K562 (cell line): ENCODE data around the gene SEC24C. TPM values are rescaled to one million over a fixed set of nuclear protein-coding genes. Genes with fewer than 3 reads are reported as not detected.

Experiments used
- ARID3B ChIP-seq: fragments of 250-450 bp; sonication (Bioruptor Pico); IDR thresholded peaks from 2 replicates; pipeline ENCODE4 v1.4.0; 2020; ENCODE audit warnings: borderline replicate concordance
- BRF2 ChIP-seq: IDR thresholded peaks from 3 replicates; pipeline ENCODE4 v1.6.1; 2011; ENCODE audit warnings: borderline replicate concordance, mild to moderate bottlenecking; ENCODE audit not compliant: insufficient read length, insufficient read depth
- E2F5 ChIP-seq: sonication (generic); formaldehyde crosslinking; IDR thresholded peaks from 2 replicates; pipeline ENCODE4 v1.8.0; 2022; ENCODE audit warnings: mild to moderate bottlenecking, missing genetic modification reagents
- RAD21 ChIP-seq, 2 experiments: fragments of 250-450 bp in 1 of 2; fragments of 450-650 bp in 1 of 2; sonication (Bioruptor Pico) in 1 of 2; formaldehyde crosslinking in 1 of 2; IDR thresholded peaks in 1 of 2; conservative IDR thresholded peaks in 1 of 2; 2 replicates each; pipeline versions ENCODE4 v1.4.0 to v1.8.0; 2020 to 2022; ENCODE audit warnings: mild to moderate bottlenecking in 2 of 2, moderate library complexity in 1 of 2
- RBM22 ChIP-seq: fragments of 200-400 bp; formaldehyde crosslinking; IDR thresholded peaks from 2 replicates; pipeline ENCODE4 v1.6.1; 2018; ENCODE audit warnings: low read length, low read depth; ENCODE audit not compliant: poor library complexity, severe bottlenecking
- SMAD1 ChIP-seq: fragments of 150-350 bp; IDR thresholded peaks from 2 replicates; pipeline ENCODE4 v1.6.1; 2014; ENCODE audit warnings: low read length, low read depth; ENCODE audit not compliant: partially characterized antibody
- THAP12 ChIP-seq: fragments of 250-450 bp; sonication (Bioruptor Pico); IDR thresholded peaks from 2 replicates; pipeline ENCODE4 v1.9.0; 2021; ENCODE audit warnings: mild to moderate bottlenecking, inconsistent platforms
- ZNF282 ChIP-seq: sonication (generic); formaldehyde crosslinking; IDR thresholded peaks from 2 replicates; pipeline ENCODE4 v1.8.1; 2023; ENCODE audit warnings: missing genetic modification reagents
- polyA plus RNA-seq, 8 experiments: library from polyadenylated mRNA; depleted of rRNA in 4 of 8; stranded (reverse) in 5 of 8; unstranded in 3 of 8; fragments of >200 nt; fragmentation: Nextera tagmentation in 2 of 8; fragmentation: Illumina TruSeq in 1 of 8; extraction: Ambion mirVana in 2 of 8; extraction: Trizol in 1 of 8; gene quantifications; 2 replicates each; pipeline versions ENCODE4 v1.2.1 to v1.2.3, GENCODE V29; 2011 to 2014; ENCODE audit warnings: inconsistent platforms in 1 of 8, missing spikeins in 1 of 8
- total RNA-seq, 7 experiments: library from RNA; depleted of rRNA in 6 of 7; stranded (reverse); fragments of >200 nt in 6 of 7; fragmentation: Illumina TruSeq in 2 of 7; extraction: Trizol in 2 of 7; gene quantifications; 2 replicates each; pipeline versions ENCODE4 v1.2.1 to v1.2.3, GENCODE V29; 2011 to 2021; ENCODE audit warnings: low replicate concordance in 1 of 7
- TF ChIP-seq, protein P1 (sequence below): fragments of 450-650 bp; IDR thresholded peaks from 2 replicates; pipeline ENCODE4 v1.6.1; 2017; ENCODE audit warnings: antibody characterized with exemption, mild to moderate bottlenecking

Gene SEC24C
- total and polyA plus RNA-seq, 9 of the 15 experiments (the other 6 are each of a cell fraction or from before 2014, with no cell fraction given), result 19.0 to 115 (median 70.5) TPM

DNA sequence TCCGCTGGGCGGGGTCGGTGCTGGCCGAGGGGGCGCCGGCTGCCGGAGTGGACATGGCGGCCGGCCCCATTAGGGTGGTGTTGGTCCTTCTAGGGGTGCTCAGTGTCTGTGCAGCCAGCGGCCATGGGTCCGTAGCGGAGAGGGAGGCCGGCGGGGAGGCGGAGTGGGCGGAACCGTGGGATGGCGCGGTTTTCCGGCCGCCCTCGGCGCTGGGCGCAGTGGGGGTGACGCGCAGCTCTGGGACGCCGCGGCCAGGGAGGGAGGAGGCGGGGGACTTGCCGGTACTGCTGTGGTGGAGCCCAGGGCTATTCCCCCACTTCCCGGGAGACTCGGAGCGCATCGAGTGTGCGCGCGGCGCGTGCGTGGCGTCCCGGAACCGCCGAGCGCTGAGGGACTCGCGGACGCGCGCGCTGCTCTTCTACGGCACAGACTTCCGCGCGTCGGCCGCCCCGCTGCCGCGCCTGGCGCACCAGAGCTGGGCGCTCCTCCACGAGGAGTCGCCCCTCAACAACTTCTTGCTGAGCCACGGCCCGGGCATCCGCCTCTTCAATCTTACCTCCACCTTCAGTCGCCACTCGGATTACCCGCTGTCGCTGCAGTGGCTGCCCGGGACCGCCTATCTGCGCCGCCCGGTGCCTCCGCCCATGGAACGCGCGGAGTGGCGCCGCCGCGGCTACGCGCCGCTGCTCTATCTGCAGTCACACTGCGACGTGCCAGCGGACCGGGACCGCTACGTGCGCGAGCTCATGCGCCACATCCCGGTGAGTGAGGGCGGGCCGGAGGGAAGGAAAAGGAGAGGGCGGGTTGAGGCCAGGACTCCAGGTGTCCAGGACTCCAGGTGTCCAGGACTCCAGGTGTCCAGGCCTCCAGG, 28.3 kb downstream of the SEC24C start (continued):
- TF ChIP-seq, protein P1, sequence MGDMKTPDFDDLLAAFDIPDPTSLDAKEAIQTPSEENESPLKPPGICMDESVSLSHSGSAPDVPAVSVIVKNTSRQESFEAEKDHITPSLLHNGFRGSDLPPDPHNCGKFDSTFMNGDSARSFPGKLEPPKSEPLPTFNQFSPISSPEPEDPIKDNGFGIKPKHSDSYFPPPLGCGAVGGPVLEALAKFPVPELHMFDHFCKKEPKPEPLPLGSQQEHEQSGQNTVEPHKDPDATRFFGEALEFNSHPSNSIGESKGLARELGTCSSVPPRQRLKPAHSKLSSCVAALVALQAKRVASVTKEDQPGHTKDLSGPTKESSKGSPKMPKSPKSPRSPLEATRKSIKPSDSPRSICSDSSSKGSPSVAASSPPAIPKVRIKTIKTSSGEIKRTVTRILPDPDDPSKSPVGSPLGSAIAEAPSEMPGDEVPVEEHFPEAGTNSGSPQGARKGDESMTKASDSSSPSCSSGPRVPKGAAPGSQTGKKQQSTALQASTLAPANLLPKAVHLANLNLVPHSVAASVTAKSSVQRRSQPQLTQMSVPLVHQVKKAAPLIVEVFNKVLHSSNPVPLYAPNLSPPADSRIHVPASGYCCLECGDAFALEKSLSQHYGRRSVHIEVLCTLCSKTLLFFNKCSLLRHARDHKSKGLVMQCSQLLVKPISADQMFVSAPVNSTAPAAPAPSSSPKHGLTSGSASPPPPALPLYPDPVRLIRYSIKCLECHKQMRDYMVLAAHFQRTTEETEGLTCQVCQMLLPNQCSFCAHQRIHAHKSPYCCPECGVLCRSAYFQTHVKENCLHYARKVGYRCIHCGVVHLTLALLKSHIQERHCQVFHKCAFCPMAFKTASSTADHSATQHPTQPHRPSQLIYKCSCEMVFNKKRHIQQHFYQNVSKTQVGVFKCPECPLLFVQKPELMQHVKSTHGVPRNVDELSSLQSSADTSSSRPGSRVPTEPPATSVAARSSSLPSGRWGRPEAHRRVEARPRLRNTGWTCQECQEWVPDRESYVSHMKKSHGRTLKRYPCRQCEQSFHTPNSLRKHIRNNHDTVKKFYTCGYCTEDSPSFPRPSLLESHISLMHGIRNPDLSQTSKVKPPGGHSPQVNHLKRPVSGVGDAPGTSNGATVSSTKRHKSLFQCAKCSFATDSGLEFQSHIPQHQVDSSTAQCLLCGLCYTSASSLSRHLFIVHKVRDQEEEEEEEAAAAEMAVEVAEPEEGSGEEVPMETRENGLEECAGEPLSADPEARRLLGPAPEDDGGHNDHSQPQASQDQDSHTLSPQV, result 0 out of 2 replicates have a peak, but pooled peaks have one; percentile 17
- TF ChIP-seq SMAD1 (no peak), ARID3B (CRISPR knock-in tag) (no peak), BRF2 (no peak), RAD21 (CRISPR knock-in tag; conservative IDR thresholded peaks at IDR 0.05 in 1 of 2, IDR thresholded peaks at IDR 0.05 in 1 of 2) (peak; percentile 9 to 20; a peak in 2 of 4 replicates), ZNF282 (CRISPR knock-in tag) (no peak), E2F5 (CRISPR knock-in tag) (peak; percentile 78; the same call in 1 of the 2 replicates), THAP12 (CRISPR knock-in tag) (peak; percentile 92), RBM22 (peak; percentile 96)
